Body of pancreas (tissue), 4 donors: Measurements from ENCODE around the gene RECK.

Source experiments
- CTCF ChIP-seq, 7 experiments: fragments of 450-650 bp in 4 of 7; fragments of 200-600 bp in 3 of 7; sonication (generic) in 3 of 7; IDR thresholded peaks; one replicate each; pipeline ENCODE4 v1.5.1; 2016 to 2019; ENCODE audit warnings: antibody characterized with exemption in 7 of 7
- POLR2A ChIP-seq, 3 donors: fragments of 450-650 bp; IDR thresholded peaks; one replicate each; pipeline ENCODE4 v1.6.1; 2016; ENCODE audit warnings: antibody characterized with exemption in 3 of 3, mild to moderate bottlenecking in 2 of 3

- TF ChIP-seq CTCF (IDR thresholded peaks at IDR 0.05) (no peak), POLR2A (IDR thresholded peaks at IDR 0.05) (no peak)
These were observed 117.0 kb downstream of the RECK start for GRCh38 chr9:36153746-36154145.
